Mammary microvascular endothelial cell (primary cell): Measurements from ENCODE around the gene SHQ1. TPM values are rescaled to one million over a fixed set of nuclear protein-coding genes. Genes with fewer than 3 reads are reported as not detected.

Source experiments
- total RNA-seq: library from RNA; depleted of rRNA; stranded (reverse); fragments of >200 nt; gene quantifications from 2 replicates; pipeline ENCODE4 v1.2.3, GENCODE V29; 2015

SHQ1 gene
- 13.9 and 14.5 TPM in 2 replicates for total RNA-seq

GRCh38 chr3:72847751-72848702, at the start of gene SHQ1:
Gene SHQ1 (minus strand): TSS chr3:72848445. CDS start chr3:72848340, 105 bp downstream.

DNA sequence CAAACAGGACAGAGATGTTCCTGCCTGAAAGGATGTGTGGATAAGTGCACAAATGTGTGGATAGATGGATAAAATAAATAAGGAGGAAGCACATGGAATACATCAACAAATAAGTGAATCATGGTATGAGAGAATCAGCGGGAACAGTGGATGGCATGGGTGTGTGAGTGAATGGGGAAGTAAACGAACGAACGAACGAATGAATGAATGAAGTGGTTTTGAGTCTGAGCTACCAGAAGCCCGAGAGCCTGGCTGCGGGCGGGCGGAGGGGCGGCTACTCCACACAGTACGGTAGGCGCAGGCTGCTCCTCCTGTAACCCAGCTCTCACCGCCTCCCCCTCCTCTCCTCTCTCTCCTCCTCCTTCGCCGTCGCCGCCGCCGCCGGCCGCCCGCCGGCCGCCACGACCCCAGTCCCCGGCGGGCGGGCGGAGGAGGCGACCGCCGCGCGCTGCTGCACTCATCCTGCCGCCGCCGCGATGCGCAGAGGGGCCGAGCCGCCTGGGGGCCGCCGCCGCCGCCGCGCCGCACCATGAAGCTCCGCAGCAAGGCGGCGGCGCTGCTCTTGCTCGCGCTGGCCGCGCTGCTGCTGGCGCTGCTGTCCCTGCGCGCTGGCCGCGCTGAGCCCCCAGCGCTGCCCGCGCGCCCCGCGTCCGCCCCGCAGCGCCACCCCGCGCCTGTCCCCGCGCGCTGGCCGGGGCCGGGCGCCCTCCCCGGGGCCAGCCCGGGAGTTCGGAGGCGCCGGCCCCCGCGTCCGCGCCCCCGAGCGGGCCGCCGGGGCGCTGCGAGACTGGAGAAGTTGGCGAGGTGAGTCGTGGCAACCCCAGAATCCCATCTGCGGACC, 39.7 kb upstream of the SHQ1 start, which contains the start of gene GXYLT2:
TSS of gene GXYLT2 (plus strand) at position 342 of the 841 bp plus-strand sequence. CDS start at position 530, 188 bp downstream.

Other genes starting within 250 kb of the SHQ1 start
- gene GXYLT2, start 39.6 kb upstream of the SHQ1 start, total RNA-seq = 0.07 and 0.64 TPM in 2 replicates
- gene PPP4R2, start 148.4 kb upstream of the SHQ1 start, total RNA-seq = 27.6 and 31.6 TPM in 2 replicates
- gene EBLN2, start 213.2 kb upstream of the SHQ1 start, total RNA-seq = 1.4 and 2.4 TPM in 2 replicates